Left hindlimb (tissue), 1 donor: ENCODE measurements around the gene NRARP.
"Not testable (repeated sequence)": the region's sequence is repeated elsewhere in the genome, so short reads cannot be mapped to it uniquely, and the experiment has no call there.

ENCODE experiments used
- DNase-seq: peaks from one replicate; pipeline ENCODE4 v3.0.0-alpha.2; 2018

The NRARP gene

DNA sequence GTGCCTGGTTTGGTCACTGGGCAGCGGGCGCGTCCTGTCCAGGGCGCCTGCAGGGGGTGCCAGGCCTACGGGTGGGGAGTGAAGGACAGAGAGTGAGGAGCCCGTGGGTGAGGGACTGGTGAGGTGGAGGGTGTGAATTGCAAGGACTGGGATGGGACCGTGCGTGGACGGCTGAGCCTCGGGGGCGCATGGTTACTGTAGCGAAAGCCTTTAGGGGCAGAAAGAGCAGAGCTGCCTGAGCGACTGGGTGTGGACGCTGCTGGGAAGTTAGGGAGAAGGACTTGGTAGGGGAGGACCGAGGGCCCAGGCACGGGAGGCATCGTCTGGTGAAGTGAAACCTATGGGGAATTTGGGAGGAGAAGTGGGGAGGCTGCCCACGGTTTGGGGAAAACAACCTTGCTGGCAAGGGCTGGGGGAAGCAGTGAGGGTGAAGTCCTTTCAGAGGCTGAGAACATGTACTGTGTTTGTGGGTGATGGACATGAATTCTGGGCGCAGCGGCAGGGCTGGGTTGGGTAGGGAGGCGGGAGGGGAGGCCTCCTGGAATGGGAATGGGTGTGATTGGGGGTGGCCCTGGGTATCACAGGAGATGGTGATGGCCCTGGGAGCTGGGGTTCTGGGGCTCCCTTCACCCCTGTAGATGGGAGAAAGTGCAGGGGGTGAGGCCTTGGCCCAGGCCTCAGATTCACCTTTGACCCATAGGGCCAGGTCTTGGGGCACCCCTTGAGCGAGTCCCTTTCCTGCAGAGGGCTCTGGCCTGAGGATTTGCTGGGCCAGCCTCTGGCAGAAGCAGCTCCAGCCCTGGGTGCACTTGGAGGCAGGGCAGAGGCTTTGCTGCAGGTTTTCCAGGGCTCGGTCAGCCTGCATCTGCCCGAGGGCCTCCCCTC, 26.2 kb downstream of the NRARP start:
- no peak for DNase-seq

DNA sequence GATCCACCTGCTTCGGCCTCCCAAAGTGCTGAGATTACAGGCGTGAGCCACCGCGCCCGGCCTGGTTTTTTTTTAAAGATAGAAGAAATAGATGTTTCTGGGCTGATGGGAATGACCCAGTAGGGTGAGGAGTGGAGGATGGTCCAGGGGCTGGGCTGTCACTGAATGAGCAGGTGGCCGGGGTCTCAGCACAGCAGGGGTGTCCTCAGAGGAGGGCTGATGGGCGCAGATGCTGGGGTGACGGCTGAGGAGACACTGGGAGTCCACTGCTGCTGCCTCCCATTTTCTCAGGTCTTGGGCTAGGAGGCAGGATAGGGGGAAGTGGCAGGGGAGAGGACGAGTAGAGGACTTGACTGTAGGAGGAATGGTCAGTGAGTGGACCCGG, 26.9 kb downstream of the NRARP start:
- no peak for DNase-seq

DNA sequence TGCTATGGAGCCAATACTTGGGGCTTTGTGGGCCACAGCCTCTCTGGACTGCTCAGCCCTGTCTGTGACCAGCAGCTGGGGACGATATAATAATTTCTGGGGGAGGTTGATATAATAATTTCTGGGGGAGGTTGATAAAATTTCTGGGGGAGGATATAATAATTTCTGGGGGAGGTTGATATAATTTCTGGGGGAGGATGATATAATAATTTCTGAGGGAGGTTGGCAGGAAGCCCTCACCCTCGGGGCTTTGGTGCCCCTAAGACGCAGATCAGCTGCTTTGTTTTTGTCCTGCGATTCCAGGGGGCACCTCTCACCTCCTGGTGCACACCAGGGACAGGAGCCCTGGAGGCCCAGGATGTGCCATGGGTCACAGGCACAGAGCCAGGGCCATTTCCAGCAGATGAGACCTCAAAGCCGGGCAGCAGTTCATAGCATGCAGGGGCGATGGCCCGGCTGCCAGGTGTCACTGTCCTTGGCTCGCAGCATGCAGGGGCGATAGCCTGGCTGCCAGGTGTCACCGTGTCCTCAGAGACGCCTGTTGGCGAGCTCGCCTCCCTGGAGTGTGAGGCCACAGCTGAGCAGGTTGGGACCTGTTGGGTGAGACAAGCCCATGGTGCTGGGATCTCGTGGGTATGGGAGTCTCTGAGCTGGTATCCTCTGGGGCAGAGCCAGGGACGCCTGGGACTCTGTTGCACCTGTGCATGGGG, 28.3 kb downstream of the NRARP start:
- DNase-seq, result no peak

DNA sequence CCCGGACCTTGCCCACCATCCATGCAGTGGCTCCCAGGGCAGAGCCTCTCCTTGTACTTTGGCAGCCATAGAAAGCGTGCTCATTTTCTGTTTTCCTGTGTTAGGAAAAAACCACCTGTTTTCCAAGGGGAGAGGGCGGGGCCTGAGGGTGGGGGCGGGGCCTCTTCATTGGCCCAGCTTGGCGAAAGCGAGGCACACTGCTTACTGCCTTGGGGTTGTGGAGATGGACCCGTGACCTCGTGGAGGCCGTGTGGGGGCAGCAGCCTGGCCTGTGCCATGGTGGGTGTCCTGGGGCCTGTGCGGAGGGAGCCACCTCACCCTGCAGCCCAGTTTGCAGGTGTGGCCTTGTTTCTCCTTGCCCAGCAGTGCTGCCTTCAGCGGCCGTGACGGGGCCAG, 29.0 kb downstream of the NRARP start:
- no peak for DNase-seq

DNA sequence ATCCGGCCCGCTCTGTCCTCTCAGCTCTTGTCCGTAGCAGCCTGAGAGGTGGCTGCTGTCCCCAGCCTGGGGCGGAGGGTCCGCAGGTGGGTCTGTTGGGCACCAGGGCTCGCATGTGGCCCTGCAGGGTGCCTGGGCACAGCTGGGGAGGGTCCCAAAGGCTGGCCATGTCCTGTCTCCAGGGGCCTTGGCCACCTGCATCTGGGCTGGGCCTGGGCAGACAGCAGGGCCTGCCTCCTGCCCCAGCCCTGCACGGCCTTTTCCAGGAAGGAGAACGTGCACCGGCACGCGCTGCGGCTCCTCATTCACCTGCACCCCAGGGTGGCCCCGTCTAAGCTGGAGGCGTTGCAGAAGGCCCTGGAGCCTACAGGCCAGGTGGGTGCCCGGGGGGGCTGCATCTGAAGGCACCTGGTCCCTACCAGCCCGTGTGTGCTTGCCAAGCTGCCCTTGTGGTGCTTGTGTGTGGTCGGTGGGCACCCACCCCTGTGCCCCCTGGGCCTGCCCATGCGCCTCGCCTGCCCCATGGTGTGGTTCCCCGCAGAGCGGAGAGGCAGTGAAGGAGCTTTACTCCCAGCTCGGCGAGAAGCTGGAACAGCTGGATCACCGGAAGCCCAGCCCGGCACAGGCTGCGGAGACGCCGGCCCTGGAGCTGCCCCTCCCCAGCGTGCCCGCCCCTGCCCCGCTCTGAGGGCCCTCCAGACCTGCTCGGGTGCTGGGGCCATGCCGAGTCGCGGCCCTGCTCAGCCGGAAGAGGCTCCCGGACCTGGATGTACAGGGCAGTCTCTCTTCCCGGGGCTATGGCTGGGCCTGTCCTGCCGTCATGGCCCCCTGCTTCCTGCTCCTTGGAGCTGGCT, 29.6 kb downstream of the NRARP start:
- DNase-seq, result no peak

DNA sequence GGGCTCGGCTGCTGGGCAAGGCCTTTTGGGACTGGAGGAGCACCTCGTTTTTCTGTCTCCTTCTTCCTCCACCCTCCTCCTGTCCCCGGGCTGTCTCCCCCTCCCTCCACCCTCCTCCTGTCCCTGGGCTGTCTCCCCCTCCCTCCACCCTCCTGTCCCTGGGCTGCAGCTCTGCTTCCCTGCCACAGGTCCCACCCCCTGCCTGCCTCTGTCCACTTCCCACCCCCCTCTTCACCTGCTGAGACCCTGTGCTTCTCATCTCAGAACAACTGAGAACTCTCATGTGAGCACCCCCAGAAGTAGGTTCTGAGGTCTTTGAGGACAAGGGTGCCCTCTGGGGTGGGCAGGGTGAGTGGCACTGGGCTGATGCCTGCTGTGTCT, 30.4 kb downstream of the NRARP start:
- DNase-seq, result no peak

DNA sequence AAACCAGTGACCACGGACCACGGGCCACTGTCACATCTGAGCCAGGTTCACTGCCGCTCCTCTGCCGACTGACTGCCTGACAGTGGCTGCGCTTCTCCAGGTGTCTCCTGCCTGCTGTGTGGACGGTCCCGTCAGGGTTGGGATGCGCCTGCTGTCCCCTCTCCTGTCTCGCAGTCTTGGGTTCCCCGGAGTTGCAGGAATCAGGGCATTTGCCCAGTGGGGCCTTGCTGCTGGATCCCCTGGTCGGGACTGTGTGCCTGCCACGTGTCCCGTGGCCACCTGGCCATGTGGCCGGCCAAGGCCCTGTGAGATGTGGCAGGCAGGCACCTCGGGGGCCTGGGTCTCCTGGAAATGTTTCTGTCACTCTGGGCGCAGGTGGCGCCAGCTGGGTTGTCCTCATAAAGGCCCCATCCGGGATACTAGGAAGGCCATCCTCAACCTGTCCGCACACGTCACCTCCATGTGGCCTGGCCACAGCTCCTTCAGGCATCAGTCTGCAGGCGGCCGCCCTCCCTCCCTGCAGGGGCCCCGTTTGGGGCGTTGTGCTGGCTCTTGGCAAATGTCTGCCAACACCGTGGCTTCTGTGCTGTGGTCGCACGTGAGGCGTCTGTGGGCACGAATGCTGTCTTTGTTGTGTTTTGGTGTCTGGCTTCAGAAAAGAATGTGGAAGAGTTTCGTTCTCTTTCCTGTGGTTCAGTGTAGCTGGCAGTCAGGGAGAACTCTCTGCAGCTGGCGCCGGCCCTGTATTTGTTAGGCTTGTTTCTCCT, 31.0 kb downstream of the NRARP start:
- DNase-seq, result no peak

DNA sequence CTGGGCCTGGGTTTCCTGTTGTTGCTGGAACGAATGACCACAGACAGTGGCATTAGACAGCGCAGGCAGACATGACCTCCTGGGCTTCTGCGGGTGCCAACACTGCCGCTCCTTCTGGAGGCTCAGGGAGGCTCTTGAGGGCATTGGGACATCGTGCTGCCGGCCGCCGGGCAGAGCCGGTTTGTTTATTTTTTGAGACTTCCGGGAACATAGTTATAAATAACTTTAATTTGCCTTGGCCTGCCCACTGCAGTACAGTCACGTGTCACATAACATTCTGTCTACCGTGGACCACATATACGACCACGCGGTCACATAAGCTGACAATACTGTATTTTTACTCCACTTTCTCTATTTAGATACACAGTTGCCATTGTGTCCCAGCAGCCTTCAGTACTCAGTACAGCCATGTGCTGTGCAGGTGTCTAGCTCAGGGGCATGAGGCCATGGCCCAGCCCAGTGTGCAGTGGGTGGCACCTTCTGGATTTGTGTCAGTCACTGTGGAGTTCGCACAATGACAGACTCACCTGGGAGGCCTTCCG, 32.8 kb downstream of the NRARP start:
- no peak for DNase-seq

DNA sequence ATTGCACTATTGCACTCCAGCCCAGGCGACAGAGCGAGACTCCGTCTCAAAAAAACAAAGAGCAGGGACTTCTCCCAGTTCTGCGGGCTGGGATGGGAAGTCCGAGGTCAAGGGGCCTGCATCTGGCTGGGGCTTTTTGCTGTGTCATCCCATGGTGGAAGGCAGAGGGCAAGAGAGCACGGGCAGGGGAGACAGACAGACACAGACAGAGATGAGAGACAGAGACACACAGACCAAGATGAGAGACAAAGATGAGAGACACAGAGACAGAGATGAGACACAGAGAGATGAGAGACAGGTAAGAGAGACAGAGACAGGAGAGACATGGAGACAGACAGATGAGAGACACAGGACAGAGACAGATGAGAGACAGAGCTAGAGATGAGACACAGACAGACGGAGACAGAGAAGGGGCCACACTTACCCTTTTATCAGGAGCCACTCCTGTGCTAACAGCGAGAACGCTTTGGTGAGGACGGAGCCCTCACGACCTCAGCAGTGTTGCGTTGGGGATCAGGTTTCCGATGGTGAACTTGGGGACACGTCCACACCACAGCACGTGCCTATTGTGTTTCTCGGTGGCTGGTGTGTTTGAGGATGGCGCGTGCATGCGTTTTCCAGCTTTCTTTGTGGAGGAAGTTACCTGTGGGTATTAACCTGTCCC, 33.4 kb downstream of the NRARP start:
- no peak for DNase-seq

DNA sequence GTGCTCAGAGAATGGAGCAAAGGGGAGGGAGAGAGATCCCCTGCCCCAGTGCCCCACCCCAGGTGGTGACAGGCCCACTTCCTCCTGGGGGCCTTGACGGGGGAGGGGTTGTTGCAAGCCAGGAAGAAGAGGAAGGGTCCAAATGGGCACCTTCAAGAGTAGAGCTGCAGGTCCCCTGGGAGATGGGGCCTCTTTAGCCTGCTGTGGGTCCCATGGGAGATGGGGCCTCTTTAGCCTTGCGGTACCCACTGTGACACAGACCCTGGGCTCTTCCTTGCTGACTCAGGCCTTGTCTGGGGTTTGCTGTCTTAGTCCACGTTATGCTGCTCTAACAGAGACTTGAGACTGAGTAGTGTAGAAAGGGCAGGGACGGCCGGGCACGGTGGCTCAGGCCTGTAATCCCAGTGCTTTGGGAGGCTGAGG, 34.1 kb downstream of the NRARP start:
- DNase-seq, result no peak

DNA sequence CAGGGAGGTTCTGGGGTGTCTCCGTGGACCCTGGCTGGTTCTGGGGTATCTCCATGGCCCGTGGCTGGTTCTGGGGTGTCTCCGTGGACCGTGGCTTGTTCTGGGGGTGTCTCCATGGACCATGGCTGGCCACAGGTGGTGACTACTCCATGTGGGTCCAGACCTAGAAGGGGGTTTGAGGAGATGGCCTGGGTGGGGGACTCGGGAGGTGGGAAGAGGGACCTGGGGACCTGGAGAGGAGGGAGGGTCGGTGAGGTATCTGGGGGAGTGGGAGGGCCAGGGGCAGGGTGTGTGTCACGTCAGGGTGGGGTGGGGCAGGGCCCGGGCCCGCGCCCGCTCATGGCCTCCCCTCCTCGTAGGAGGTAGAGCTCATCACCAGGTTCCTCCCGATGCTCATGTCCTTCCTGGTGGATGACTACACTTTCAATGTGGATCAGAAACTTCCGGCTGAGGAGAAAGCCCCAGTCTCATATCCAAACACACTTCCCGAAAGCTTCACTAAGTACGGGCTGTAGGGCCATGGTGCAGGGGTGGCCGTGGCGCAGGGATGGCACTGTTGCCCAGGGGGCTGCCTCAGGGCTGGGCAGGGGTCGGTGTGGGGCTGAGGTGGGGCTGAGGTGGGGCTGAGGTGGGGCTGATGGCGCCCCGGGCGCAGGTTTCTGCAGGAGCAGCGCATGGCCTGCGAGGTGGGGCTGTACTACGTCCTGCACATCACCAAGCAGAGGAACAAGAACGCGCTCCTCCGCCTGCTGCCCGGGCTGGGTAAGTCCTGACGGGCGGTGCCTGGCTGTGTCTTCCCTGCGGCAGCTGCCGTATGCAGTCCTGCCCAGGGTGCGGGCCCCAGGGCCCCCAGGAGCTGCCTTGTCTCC, 35.3 kb downstream of the NRARP start:
- no peak for DNase-seq

DNA sequence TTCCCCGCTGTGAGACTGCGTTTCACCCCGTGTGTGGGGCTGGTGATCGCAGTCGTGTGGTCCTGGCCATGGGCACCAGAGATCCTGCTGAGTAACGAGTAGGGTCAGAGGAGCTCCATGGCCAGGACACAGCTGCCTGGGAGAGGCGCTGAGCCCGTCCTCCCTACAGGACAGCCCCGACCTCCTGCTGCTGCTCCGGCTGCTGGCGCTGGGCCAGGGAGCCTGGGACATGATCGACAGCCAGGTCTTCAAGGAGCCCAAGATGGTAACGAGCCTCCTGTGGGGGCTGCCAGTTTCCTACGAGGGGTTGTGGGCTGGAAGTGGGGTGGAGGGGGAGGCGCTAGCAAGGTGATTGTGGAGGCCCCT, 35.9 kb downstream of the NRARP start:
- no peak for DNase-seq

DNA sequence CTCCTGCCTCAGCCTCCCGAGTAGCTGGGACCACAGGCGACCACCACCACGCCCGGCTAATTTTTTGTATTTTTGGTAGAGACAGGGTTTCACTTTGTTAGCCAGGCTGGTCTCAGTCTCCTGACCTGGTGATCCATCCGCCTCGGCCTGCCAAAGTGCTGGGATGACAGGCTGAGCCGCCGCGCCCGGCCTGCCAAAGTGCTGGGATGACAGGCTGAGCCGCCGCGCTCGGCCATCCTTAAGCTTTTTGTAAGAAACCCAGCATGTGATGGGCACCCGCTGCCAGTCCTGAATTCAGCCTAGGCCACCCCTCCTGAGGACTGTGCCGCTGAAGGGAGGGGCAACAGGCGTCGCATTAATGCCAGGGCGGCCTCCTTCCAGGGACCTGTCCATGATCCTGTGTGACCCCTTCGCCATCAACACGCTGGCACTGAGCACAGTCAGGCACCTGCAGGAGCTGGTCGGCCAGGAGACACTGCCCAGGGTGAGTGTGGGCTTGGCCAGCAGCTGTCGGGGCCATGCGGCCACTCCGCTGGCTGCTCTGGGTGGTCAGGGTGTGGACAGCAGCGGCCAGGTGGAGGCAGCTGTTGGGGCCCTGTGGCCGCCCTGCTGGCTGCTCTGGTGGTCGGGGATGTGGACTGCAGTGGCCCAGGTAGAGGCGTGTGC, 36.4 kb downstream of the NRARP start:
- DNase-seq, result no peak

DNA sequence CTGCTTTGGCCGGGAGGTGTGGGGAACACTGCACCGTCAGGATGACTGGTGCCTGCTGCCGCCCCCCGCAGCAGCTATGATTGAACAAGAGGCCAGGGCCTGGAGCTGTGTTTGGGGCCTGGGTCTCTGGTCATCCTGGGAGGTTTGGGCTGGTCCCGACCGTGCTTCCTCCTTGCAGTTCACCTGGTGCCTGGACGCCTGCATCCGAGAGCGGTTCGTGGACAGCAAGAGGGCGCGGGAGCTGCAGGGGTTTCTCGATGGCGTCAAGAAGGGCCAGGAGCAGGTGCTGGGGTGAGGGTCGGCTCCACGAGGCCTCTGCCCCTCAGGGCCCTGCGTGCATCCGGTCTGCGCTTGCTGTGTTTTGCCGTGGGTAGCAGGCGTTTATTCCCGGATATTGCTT, 38.0 kb downstream of the NRARP start:
- DNase-seq, result no peak

DNA sequence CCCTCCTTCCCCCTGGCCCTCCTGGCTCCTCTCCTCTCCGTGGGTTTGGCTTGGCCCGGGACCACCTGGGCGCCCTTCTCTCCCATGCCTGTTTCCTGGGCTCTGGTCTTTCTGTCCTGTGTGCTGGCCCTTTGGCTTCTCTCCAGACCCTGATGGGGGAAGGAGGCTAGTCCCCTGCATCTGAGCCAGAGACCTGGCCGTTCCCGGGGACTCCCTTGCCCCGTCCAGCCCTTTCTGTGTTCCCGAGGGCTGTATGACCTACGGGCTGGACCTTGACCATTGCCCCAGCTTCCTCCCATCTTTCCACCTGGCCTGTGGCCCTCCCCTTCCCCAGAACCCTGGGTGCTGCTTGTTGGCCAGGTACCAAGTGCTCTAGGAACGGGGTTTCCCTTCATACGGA, 38.6 kb downstream of the NRARP start:
- no peak for DNase-seq

DNA sequence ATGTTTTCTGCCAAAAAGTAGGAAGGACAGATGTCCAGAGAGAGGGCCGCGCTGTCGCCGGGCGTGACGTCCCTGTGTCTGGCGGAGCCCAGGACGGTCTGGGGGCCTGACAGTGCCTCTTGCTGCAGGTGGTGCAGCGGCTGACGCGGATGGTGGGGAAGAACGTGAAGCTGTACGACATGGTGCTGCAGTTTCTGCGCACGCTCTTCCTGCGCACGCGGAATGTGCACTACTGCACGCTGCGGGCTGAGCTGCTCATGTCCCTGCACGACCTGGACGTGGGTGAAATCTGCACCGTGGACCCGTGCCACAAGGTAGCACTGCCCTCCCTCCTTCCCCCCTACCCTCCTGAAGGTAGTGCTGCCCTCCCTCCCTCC, 39.2 kb downstream of the NRARP start:
- no peak for DNase-seq

DNA sequence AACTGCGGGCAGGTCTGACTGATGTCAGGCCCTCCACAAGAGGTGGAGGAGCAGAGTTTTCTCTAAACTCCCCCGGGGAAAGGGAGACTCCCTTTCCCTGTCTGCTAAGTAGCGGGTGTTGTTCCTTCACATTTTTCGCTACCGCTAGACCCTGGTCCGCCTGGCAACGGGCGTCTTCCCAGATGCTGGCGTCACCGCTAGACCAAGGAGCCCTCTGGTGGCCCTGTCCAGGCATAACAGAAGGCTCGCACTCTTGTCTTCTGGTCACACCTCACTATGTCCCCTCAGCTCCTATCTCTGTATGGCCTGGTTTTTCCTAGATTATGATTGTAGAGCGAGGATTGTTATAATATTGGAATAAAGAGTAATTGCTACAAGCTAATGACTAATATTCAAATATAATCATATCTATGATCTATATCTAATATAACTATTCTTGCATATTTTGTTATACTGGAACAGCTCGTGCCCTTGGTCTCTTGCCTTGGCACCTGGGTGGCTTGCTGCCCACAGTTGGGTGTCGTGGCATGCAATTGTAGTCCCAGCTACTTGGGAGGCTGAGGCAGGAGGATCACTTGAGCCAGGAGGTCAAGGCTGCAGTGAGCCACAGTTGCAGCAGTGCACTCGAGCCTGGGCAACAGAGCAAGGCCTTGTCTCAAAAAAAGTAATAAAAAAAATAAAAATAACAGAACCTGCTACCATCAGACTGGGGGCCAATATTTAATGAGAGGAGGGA, 39.7 kb downstream of the NRARP start:
- DNase-seq, result not testable (repeated sequence)

DNA sequence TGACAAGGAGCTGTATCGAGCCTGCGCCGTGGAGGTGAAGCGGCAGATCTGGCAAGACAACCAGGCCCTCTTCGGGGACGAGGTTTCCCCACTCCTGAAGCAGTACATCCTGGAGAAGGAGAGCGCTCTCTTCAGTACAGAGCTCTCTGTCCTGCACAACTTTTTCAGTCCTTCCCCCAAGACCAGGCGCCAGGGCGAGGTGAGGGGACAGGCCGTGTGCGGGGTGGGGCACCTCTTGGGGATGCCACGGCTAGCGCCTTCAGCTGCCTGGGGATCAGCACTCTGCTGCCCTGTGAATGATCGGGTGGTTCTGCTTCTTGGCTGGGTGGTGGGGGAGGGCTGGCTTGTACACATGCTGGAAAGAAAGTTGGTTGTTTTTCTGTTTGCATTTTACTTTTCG, 45.2 kb downstream of the NRARP start:
- DNase-seq, result no peak

DNA sequence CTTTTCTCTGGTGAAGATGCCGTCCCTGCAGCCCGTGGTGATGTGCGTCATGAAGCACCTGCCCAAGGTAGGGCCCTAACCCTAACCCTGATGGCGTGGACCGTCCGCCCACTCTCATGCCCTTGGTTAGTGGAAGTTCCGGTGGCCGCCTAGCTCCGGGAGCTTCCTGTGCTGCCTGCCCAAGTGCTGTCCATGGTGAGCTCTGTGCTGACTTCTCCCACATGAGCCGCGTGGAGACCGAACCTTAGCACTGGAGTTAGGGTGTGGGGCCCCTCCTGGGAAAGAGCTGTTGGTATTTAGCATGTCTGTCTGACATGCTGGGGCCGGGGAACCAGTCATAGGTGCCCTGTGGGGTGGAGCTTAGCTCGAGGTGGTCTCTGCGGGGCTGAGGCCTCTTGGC, 45.7 kb downstream of the NRARP start:
- DNase-seq, result no peak
